ENCODE measurements around the gene SCNM1.

DNA sequence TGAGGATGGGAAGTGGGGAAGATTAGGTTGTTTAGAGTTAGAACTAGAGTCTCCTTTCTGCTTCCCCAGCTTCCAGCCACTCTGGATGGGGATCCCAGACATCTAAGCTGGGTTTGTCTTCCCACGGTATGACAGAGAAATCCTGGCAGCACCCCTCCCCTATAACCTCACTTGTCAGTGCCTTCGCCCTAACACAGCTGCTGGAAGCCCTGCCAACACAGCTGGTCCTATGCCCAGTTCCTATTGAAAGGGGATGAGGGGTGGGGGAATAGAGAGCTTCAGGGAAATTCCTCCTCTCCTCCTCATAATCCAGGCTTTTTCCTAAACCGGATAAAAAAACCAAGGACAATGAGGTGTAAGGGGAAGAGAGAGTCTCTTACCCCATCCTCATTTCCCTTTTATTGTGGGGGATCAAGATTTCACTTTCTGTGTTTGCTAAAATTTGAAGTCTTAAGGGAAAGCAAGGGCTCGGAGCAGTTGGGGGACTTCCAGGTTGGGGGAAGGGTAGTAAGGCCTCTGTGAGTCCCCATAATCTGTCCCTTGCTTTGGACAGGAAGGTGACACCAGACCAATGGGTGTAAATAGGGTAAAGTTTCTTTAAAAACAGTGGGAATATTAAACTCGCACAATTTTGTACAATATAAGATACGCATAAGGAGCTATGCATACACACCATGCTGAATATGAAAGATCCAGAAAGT is 9.2 kb downstream of the SCNM1 start:
- TF ChIP-seq, protein P1, sequence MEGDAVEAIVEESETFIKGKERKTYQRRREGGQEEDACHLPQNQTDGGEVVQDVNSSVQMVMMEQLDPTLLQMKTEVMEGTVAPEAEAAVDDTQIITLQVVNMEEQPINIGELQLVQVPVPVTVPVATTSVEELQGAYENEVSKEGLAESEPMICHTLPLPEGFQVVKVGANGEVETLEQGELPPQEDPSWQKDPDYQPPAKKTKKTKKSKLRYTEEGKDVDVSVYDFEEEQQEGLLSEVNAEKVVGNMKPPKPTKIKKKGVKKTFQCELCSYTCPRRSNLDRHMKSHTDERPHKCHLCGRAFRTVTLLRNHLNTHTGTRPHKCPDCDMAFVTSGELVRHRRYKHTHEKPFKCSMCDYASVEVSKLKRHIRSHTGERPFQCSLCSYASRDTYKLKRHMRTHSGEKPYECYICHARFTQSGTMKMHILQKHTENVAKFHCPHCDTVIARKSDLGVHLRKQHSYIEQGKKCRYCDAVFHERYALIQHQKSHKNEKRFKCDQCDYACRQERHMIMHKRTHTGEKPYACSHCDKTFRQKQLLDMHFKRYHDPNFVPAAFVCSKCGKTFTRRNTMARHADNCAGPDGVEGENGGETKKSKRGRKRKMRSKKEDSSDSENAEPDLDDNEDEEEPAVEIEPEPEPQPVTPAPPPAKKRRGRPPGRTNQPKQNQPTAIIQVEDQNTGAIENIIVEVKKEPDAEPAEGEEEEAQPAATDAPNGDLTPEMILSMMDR (optimal IDR thresholded peaks at IDR 0.05 in 1 of 3, IDR thresholded peaks at IDR 0.05 in 1 of 3, conservative IDR thresholded peaks at IDR 0.05 in 1 of 3; ENCODE audit: extremely low read depth in 1 of 3, insufficient read depth in 2 of 3, low read length in 3 of 3), result no peak
- TF ChIP-seq EZH2 (IDR thresholded peaks at IDR 0.05; ENCODE audit: low read length), result no peak
